Smooth muscle cell (in vitro differentiated cells): ENCODE results near the gene GP1BA. TPM values are rescaled to one million over a fixed set of nuclear protein-coding genes. Genes with fewer than 3 reads are reported as not detected.
A peak's percentile ranks its signal among the peaks of the same experiment; 100 is the strongest.
"Not testable (repeated sequence)": the region's sequence is repeated elsewhere in the genome, so short reads cannot be mapped to it uniquely, and the experiment has no call there.

Source experiments
- DNase-seq: peaks from one replicate; lab custom pipeline; 2025; ENCODE audit not compliant: unreplicated experiment; lab: John Stamatoyannopoulos, UW
- H2AFZ ChIP-seq: fragments of 200-600 bp; sonication (generic); 2 replicates; pipeline ENCODE4 v1.6.0; 2016; ENCODE audit warnings: antibody characterized with exemption, low read depth, mild to moderate bottlenecking
- H3F3A ChIP-seq: fragments of 200-600 bp; sonication (generic); 2 replicates; pipeline ENCODE4 v1.6.0; 2017; ENCODE audit warnings: antibody characterized with exemption, low read depth
- H3K27ac ChIP-seq: fragments of 200-600 bp; sonication (generic); 2 replicates; pipeline ENCODE4 v1.5.1; 2016; ENCODE audit warnings: low read depth, mild to moderate bottlenecking
- H3K27me3 ChIP-seq: fragments of 200-600 bp; sonication (generic); 2 replicates; pipeline ENCODE4 v1.6.1; 2016; ENCODE audit warnings: low read depth, mild to moderate bottlenecking
- H3K36me3 ChIP-seq: fragments of 200-600 bp; sonication (generic); 2 replicates; pipeline ENCODE4 v1.5.1; 2016; ENCODE audit warnings: low read depth
- H3K4me1 ChIP-seq: fragments of 200-600 bp; sonication (generic); 2 replicates; pipeline ENCODE4 v1.5.1; 2016; ENCODE audit warnings: low read depth
- H3K4me2 ChIP-seq: fragments of 200-600 bp; sonication (generic); 2 replicates; pipeline ENCODE4 v1.6.0; 2016; ENCODE audit warnings: mild to moderate bottlenecking
- H3K4me3 ChIP-seq: fragments of 200-600 bp; sonication (generic); 2 replicates; pipeline ENCODE4 v1.5.1; 2016; ENCODE audit warnings: mild to moderate bottlenecking
- H3K79me2 ChIP-seq: fragments of 200-600 bp; sonication (generic); 2 replicates; pipeline ENCODE4 v1.6.0; 2016; ENCODE audit warnings: low read depth, mild to moderate bottlenecking
- H3K9ac ChIP-seq: fragments of 200-600 bp; sonication (generic); 2 replicates; pipeline ENCODE4 v1.6.0; 2016; ENCODE audit warnings: low read depth
- H3K9me3 ChIP-seq: fragments of 200-600 bp; sonication (generic); replicated peaks from 2 replicates; pipeline ENCODE4 v1.5.1; 2016; ENCODE audit warnings: low read depth
- H4K20me1 ChIP-seq: fragments of 200-600 bp; sonication (generic); 2 replicates; pipeline ENCODE4 v1.6.0; 2016; ENCODE audit warnings: low read depth
- CTCF ChIP-seq: fragments of 200-600 bp; sonication (generic); IDR thresholded peaks from 2 replicates; pipeline ENCODE4 v1.5.1; 2017; ENCODE audit warnings: borderline replicate concordance, mild to moderate bottlenecking, antibody characterized with exemption; ENCODE audit not compliant: insufficient read depth, poor library complexity, severe bottlenecking
- WGBS: methylation state at CpG from one replicate; pipeline ENCODE4 v1.1.7; 2016; ENCODE audit warnings: low lambda C conversion rate; 5-methylcytosine and 5-hydroxymethylcytosine counted together
- polyA plus RNA-seq: library from polyadenylated mRNA; unstranded; fragments of >200 nt; fragmentation: Nextera tagmentation; extraction: Ambion mirVana; gene quantifications from 2 replicates; pipeline ENCODE4 v1.2.1, GENCODE V29; 2016
- total RNA-seq: library from RNA; depleted of rRNA; stranded (reverse); fragments of >200 nt; gene quantifications from 2 replicates; pipeline ENCODE4 v1.2.3, GENCODE V29; 2014

Gene GP1BA
- total and polyA plus RNA-seq, 2 experiments from 2014 or later: 0.07 TPM; not detected in 1

GRCh38 chr17:4920351-4921048 is 11.6 kb upstream of the GP1BA start:
- H3K9me3 ChIP-seq: no peaks in the 10 kb centered on the region
- H3K36me3 ChIP-seq: no peaks in the 10 kb centered on the region
- H2AFZ ChIP-seq: no peak overlapping the region
- no peaks in the 10 kb centered on the region for H3K79me2 ChIP-seq
- DNase-seq: no peak
- H3K4me2 ChIP-seq: peak overlapping the region; percentile 60
- H3K4me1 ChIP-seq: no peaks in the 10 kb centered on the region
- 71% methylated on average over 10 of the region's 10 CpGs for WGBS
- no peak for TF ChIP-seq CTCF
- H3K27ac ChIP-seq: peak overlapping the region; percentile 75
- no peaks in the 10 kb centered on the region for H4K20me1 ChIP-seq
- H3K27me3 ChIP-seq: no peaks in the 10 kb centered on the region
- H3K4me3 ChIP-seq: no peak overlapping the region
- H3F3A ChIP-seq: peaks cover 11% of the 10 kb centered on the region
- no peak overlapping the region for H3K9ac ChIP-seq

- H3K79me2 ChIP-seq: no peaks in the 10 kb centered on the region
- WGBS: 92% methylated on average over 4 of the region's 4 CpGs
- H4K20me1 ChIP-seq: no peaks in the 10 kb centered on the region
- H3K4me1 ChIP-seq: no peaks in the 10 kb centered on the region
- no peaks in the 10 kb centered on the region for H3K36me3 ChIP-seq
- no peaks in the 10 kb centered on the region for H3K27me3 ChIP-seq
- DNase-seq: no peak
- peak overlapping the region; percentile 75 for H3K27ac ChIP-seq
- H3K9ac ChIP-seq: no peak overlapping the region
- H3K9me3 ChIP-seq: no peaks in the 10 kb centered on the region
- no peak for TF ChIP-seq CTCF
- no peak overlapping the region for H3K4me3 ChIP-seq
- H3F3A ChIP-seq: peaks cover 11% of the 10 kb centered on the region
- no peak overlapping the region for H3K4me2 ChIP-seq
- no peak overlapping the region for H2AFZ ChIP-seq
These were observed 10.8 kb upstream of the GP1BA start for GRCh38 chr17:4921320-4921719.

- H3K4me3 ChIP-seq, H3K9ac ChIP-seq, H4K20me1 ChIP-seq, H2AFZ ChIP-seq, H3K9me3 ChIP-seq, DNase-seq, H3K79me2 ChIP-seq, H3F3A ChIP-seq, H3K27ac ChIP-seq, H3K27me3 ChIP-seq, H3K4me1 ChIP-seq, H3K4me2 ChIP-seq, H3K36me3 ChIP-seq: not testable (repeated sequence)
- WGBS: 87% methylated on average over 24 of the region's 24 CpGs
These were observed 5.3 kb upstream of the GP1BA start for GRCh38 chr17:4926577-4927335.

- H3K4me3 ChIP-seq: no peak overlapping the region
- no peaks in the 10 kb centered on the region for H3K79me2 ChIP-seq
- H3K4me1 ChIP-seq: no peaks in the 10 kb centered on the region
- no peaks in the 10 kb centered on the region for H3K27me3 ChIP-seq
- H3F3A ChIP-seq: no peaks in the 10 kb centered on the region
- H3K4me2 ChIP-seq: no peak overlapping the region
- no peak overlapping the region for H2AFZ ChIP-seq
- no peaks in the 10 kb centered on the region for H3K36me3 ChIP-seq
- H4K20me1 ChIP-seq: no peaks in the 10 kb centered on the region
- no peak overlapping the region for H3K9ac ChIP-seq
- no peak for TF ChIP-seq CTCF
- no peak for DNase-seq
- 97% methylated on average over 18 of the region's 18 CpGs for WGBS
- H3K9me3 ChIP-seq: no peaks in the 10 kb centered on the region
- H3K27ac ChIP-seq: no peak overlapping the region
These were observed 3.2 kb upstream of the GP1BA start for GRCh38 chr17:4928881-4929280.
